Upper lobe of left lung (tissue), 6 donors: ENCODE data around the gene ACACA. TPM values are rescaled to one million over a fixed set of nuclear protein-coding genes. Genes with fewer than 3 reads are reported as not detected.

Experiments
- ATAC-seq, 2 donors: fragments of 200-7000 bp; cut with Tn5 transposase; one replicate each; pipeline ENCODE4 v1.9.1; 2022; ENCODE audit warnings: mild to moderate bottlenecking in 2 of 2, moderate library complexity in 2 of 2; ENCODE audit not compliant: low FRiP score in 2 of 2
- DNase-seq, 2 donors: peaks; one replicate each; pipeline ENCODE4 v3.0.0-alpha.2; 2019 to 2020
- H3K27ac ChIP-seq, 4 donors: fragments of 200-600 bp; sonication (generic); one replicate each; pipeline ENCODE4 v1.5.1; 2016 to 2019
- H3K27me3 ChIP-seq, 4 donors: fragments of 200-600 bp; sonication (generic); one replicate each; pipeline ENCODE4 v1.5.1; 2017 to 2019
- H3K36me3 ChIP-seq, 4 donors: fragments of 200-600 bp; sonication (generic); one replicate each; pipeline ENCODE4 v1.5.1; 2016 to 2019
- H3K4me1 ChIP-seq, 4 donors: fragments of 200-600 bp; sonication (generic); one replicate each; pipeline ENCODE4 v1.5.1; 2018 to 2019
- H3K4me3 ChIP-seq, 4 donors: fragments of 200-600 bp; sonication (generic); one replicate each; pipeline ENCODE4 v1.5.1; 2017 to 2019; ENCODE audit warnings: mild to moderate bottlenecking in 2 of 4, moderate library complexity in 1 of 4
- H3K9me3 ChIP-seq, 4 donors: fragments of 200-600 bp; sonication (generic); one replicate each; pipeline ENCODE4 v1.5.1; 2018 to 2019
- EP300 ChIP-seq, 4 donors: sonication (generic); formaldehyde crosslinking; IDR thresholded peaks; one replicate each; pipeline ENCODE4 v1.5.1; 2017; ENCODE audit warnings: antibody characterized with exemption in 4 of 4, control low read depth in 2 of 4
- POLR2A ChIP-seq, 4 donors: fragments of 450-650 bp; IDR thresholded peaks; one replicate each; pipeline ENCODE4 v1.5.1; 2016 to 2017; ENCODE audit warnings: antibody characterized with exemption in 4 of 4, mild to moderate bottlenecking in 2 of 4
- POLR2AphosphoS5 ChIP-seq, 2 donors: sonication (generic); formaldehyde crosslinking; IDR thresholded peaks; one replicate each; pipeline ENCODE4 v1.5.1; 2017; ENCODE audit warnings: antibody characterized with exemption in 2 of 2
- WGBS, 2 donors: methylation state at CpG; one replicate each; pipeline ENCODE4 v1.1.5; 2017 to 2018; 5-methylcytosine and 5-hydroxymethylcytosine counted together
- total RNA-seq, 6 donors: library from RNA; depleted of rRNA in 4 of 6; stranded (reverse); fragments of >200 nt in 4 of 6; gene quantifications; one replicate each; pipeline versions ENCODE4 v1.1.0 to v1.2.1, GENCODE V29; 2016 to 2021
- TF ChIP-seq, protein P1 (sequence below), 6 experiments: fragments of 450-650 bp in 4 of 6; fragments of 200-600 bp in 2 of 6; sonication (generic) in 2 of 6; IDR thresholded peaks; one replicate each; pipeline ENCODE4 v1.5.1; 2016 to 2019; ENCODE audit warnings: antibody characterized with exemption in 6 of 6
- donor health status: DM: no; HTN: no; CAD: no; lungs with moderate emphysema.
- donor health status: DM: no; HTN: yes; CAD: no; lungs with severe emphysema.

Gene ACACA
- total RNA-seq, 6 donors from 2014 or later = 55.7 to 129 (median 91.9) TPM

GRCh38 chr17:37429039-37429438 lies 22.4 kb upstream of the ACACA start:
- no peaks in the 10 kb centered on the region for H3K27me3 ChIP-seq
- DNase-seq (no peak), ATAC-seq (no peak)
- H3K4me3 ChIP-seq = no peak overlapping the region
- TF ChIP-seq POLR2AphosphoS5 (IDR thresholded peaks at IDR 0.05) (no peak), EP300 (IDR thresholded peaks at IDR 0.05) (no peak), POLR2A (IDR thresholded peaks at IDR 0.05) (no peak)
- TF ChIP-seq, protein P1, sequence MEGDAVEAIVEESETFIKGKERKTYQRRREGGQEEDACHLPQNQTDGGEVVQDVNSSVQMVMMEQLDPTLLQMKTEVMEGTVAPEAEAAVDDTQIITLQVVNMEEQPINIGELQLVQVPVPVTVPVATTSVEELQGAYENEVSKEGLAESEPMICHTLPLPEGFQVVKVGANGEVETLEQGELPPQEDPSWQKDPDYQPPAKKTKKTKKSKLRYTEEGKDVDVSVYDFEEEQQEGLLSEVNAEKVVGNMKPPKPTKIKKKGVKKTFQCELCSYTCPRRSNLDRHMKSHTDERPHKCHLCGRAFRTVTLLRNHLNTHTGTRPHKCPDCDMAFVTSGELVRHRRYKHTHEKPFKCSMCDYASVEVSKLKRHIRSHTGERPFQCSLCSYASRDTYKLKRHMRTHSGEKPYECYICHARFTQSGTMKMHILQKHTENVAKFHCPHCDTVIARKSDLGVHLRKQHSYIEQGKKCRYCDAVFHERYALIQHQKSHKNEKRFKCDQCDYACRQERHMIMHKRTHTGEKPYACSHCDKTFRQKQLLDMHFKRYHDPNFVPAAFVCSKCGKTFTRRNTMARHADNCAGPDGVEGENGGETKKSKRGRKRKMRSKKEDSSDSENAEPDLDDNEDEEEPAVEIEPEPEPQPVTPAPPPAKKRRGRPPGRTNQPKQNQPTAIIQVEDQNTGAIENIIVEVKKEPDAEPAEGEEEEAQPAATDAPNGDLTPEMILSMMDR (IDR thresholded peaks at IDR 0.05) = no peak
- H3K4me1 ChIP-seq = no peaks in the 10 kb centered on the region
- no peak overlapping the region for H3K27ac ChIP-seq
- no peaks in the 10 kb centered on the region for H3K9me3 ChIP-seq
- H3K36me3 ChIP-seq = peaks cover 5 to 80% (median 46%) of the 10 kb centered on the region in 4 donors
- WGBS, 2 donors = 95 to 97% methylated on average over 3 of the region's 3 CpGs

- no peak overlapping the region for H3K27ac ChIP-seq
- no peaks in the 10 kb centered on the region for H3K9me3 ChIP-seq
- DNase-seq (no peak), ATAC-seq (no peak)
- H3K4me1 ChIP-seq = no peaks in the 10 kb centered on the region
- H3K27me3 ChIP-seq = no peaks in the 10 kb centered on the region
- TF ChIP-seq POLR2AphosphoS5 (IDR thresholded peaks at IDR 0.05) (no peak), EP300 (IDR thresholded peaks at IDR 0.05) (no peak), POLR2A (IDR thresholded peaks at IDR 0.05) (no peak)
- TF ChIP-seq, protein P1 (IDR thresholded peaks at IDR 0.05) = no peak
- 100% methylated on average over 1 of the region's 1 CpG for WGBS, 2 donors
- peaks cover 5 to 85% (median 40%) of the 10 kb centered on the region in 4 donors for H3K36me3 ChIP-seq
- no peak overlapping the region for H3K4me3 ChIP-seq
Observed at GRCh38 chr17:37425268-37425667, 18.6 kb upstream of the ACACA start.

DNA sequence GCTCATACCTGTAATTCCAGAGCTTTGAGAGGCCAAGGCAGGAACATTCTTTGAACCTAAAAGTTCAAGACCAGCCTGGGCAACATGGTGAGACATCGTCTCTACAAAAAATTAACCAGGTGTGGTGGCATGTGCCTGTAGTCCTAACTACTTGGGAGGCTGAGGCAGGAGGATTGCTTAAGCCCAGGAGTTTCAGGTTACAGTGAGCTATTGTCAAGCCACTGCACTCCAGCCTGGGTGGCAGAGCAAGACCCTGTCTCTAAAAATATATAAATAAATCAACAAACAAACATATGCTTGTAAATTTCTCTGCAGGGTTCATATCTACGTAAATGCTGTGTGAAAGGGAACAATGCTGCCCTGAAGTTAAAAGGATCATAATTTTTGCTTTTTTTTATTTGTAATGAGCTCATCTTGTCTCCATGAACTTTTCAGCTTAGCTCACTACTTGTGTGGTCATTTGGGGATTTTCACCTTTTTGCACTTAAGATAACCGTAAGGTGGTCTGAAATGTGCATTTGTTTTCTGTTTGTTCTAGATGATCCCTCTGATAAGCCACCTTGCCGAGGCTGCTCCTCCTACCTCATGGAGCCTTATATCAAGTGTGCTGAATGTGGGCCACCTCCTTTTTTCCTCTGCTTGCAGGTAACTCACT lies 16.5 kb upstream of the ACACA start:
- Histone ChIP-seq H3K27me3 (no peaks in the 10 kb centered on the region), H3K36me3 (peaks cover 11 to 88% (median 50%) of the 10 kb centered on the region in 4 donors), H3K4me1 (no peaks in the 10 kb centered on the region), H3K9me3 (no peaks in the 10 kb centered on the region), H3K27ac (no peak overlapping the region), H3K4me3 (no peak overlapping the region)
- TF ChIP-seq POLR2A (IDR thresholded peaks at IDR 0.05) (no peak), EP300 (IDR thresholded peaks at IDR 0.05) (no peak), POLR2AphosphoS5 (IDR thresholded peaks at IDR 0.05) (no peak)
- TF ChIP-seq, protein P1 (IDR thresholded peaks at IDR 0.05) = no peak
- ATAC-seq (no peak), DNase-seq (no peak)
- 71 to 82% methylated on average over 4 of the region's 4 CpGs for WGBS, 2 donors

GRCh38 chr17:37417852-37418251 lies 11.2 kb upstream of the ACACA start:
- Histone ChIP-seq H3K9me3 (no peaks in the 10 kb centered on the region), H3K36me3 (peaks cover 9 to 86% (median 34%) of the 10 kb centered on the region in 4 donors), H3K27ac (no peak overlapping the region), H3K4me3 (no peak overlapping the region), H3K4me1 (no peaks in the 10 kb centered on the region), H3K27me3 (no peaks in the 10 kb centered on the region)
- WGBS, 2 donors = 83 to 92% methylated on average over 2 of the region's 2 CpGs
- DNase-seq (no peak), ATAC-seq (no peak)
- TF ChIP-seq, protein P1 (IDR thresholded peaks at IDR 0.05) = no peak
- TF ChIP-seq POLR2A (IDR thresholded peaks at IDR 0.05) (no peak), EP300 (IDR thresholded peaks at IDR 0.05) (no peak), POLR2AphosphoS5 (IDR thresholded peaks at IDR 0.05) (no peak)
